Measurements from ENCODE around the gene DDX1. TPM values are rescaled to one million over a fixed set of nuclear protein-coding genes. Genes with fewer than 3 reads are reported as not detected.

Gene DDX1
- total RNA-seq, 1 donor from 2014 or later, result 81.3 TPM

DNA sequence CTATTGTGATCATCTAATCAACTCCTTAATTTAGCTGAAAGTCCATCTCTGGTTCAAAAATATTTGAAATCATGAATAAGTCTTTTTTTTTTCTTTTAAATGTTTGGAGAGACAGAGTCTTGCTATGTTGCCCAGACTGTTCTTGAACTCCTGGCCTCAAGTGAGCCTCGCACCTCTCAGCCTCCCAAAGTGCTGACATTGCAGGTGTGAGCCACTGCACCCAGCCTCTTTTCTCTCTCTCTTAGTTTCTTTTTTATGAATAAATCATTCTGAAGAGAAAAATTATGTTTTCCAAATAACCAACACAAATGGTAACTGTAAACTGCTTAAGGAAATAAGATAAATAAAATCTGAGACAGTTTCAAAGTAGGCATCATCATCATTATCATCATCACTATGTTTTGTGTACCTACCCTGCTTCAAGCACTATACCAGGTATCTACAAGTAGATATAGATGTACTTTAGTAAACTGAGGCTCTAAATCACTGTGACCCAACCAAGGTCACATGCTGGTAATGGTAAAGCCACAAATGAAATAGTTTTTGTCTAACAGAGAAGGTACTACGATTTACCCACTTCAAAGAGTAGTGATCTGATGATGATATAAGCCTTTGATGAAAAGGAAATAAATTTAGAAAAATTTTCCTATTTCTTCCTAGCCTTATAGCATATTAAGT is 25.5 kb upstream of the DDX1 start:
- DNase-seq (ENCODE audit: low read depth) (no peak), FAIRE-seq (no peak)
- Histone ChIP-seq H3K4me3 (ENCODE audit: low read depth, low read length) (no peak overlapping the region), H3K27me3 (ENCODE audit: control insufficient read depth, insufficient read depth, low read length) (no peaks in the 10 kb centered on the region), H3K36me3 (ENCODE audit: control insufficient read depth, insufficient read depth, low read length) (no peaks in the 10 kb centered on the region)
- TF ChIP-seq, protein P1, sequence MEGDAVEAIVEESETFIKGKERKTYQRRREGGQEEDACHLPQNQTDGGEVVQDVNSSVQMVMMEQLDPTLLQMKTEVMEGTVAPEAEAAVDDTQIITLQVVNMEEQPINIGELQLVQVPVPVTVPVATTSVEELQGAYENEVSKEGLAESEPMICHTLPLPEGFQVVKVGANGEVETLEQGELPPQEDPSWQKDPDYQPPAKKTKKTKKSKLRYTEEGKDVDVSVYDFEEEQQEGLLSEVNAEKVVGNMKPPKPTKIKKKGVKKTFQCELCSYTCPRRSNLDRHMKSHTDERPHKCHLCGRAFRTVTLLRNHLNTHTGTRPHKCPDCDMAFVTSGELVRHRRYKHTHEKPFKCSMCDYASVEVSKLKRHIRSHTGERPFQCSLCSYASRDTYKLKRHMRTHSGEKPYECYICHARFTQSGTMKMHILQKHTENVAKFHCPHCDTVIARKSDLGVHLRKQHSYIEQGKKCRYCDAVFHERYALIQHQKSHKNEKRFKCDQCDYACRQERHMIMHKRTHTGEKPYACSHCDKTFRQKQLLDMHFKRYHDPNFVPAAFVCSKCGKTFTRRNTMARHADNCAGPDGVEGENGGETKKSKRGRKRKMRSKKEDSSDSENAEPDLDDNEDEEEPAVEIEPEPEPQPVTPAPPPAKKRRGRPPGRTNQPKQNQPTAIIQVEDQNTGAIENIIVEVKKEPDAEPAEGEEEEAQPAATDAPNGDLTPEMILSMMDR (IDR thresholded peaks at IDR 0.05; ENCODE audit: insufficient read depth, low read length, severe bottlenecking), result no peak

DNA sequence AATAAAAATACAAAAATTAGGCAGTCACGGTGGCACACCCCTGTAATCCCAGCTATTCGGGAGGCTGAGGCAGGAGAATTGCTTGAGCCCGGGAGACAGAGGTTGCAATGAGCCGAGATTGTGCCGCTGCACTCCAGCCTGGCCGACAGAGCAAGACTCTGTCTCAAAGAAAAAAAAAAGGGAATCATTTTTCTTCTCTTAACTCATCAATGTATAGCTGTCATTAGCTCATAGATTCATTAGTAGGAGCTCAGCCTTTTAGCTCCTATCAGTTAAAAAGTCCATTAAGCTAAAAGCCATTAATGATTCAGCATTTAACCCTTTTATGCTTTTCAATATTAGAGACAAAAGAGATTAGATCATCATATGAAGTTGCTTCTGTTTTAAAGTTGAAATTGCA is 24.8 kb upstream of the DDX1 start:
- TF ChIP-seq, protein P1 (IDR thresholded peaks at IDR 0.05; ENCODE audit: insufficient read depth, low read length, severe bottlenecking), result no peak
- H3K36me3 ChIP-seq (ENCODE audit: control insufficient read depth, insufficient read depth, low read length), result no peaks in the 10 kb centered on the region
- no peak overlapping the region for H3K4me3 ChIP-seq (ENCODE audit: low read depth, low read length)
- no peak for DNase-seq (ENCODE audit: low read depth)
- no peak for FAIRE-seq
- no peaks in the 10 kb centered on the region for H3K27me3 ChIP-seq (ENCODE audit: control insufficient read depth, insufficient read depth, low read length)

DNA sequence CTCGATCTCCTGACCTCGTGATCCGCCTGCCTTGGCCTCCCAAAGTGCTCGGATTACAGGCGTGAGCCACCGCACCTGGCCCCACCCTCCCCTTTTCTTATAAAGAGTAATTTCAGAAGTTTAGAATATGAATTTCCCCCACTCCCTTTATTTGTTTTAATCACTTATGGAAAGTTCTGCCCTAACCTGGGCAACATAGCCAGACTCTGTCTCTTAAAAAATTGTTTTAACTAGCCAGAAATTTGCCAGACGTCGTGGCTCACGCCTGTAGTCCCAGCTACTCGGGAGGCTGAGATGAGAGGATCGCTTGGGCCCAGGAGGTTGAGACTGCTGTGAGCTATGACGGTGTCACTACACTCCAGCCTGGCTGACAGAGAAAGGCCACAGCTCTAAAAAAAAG is 22.8 kb upstream of the DDX1 start:
- H3K36me3 ChIP-seq (ENCODE audit: control insufficient read depth, insufficient read depth, low read length), result no peaks in the 10 kb centered on the region
- no peaks in the 10 kb centered on the region for H3K27me3 ChIP-seq (ENCODE audit: control insufficient read depth, insufficient read depth, low read length)
- no peak overlapping the region for H3K4me3 ChIP-seq (ENCODE audit: low read depth, low read length)
- TF ChIP-seq, protein P1 (IDR thresholded peaks at IDR 0.05; ENCODE audit: insufficient read depth, low read length, severe bottlenecking), result no peak
- no peak for FAIRE-seq
- no peak for DNase-seq (ENCODE audit: low read depth)

DNA sequence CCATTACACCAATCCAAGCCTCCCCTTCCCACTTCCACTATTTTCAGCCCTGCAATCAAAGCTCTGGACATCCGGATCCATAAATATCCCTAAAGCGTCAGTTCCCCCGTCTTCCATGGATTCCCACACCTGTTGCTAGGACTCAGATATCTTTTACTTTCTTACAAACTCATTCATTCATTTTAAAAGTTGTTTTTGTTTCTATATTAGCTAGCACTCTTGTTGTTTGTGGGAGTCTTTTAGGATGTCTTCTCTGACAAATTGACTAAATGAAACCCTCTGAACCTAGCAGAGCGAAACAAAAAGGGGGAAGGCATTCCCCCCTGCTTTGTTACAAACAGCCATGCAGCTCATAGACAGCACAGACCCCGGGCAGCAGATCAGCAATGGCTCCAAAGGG is 21.6 kb upstream of the DDX1 start:
- Histone ChIP-seq H3K36me3 (ENCODE audit: control insufficient read depth, insufficient read depth, low read length) (no peaks in the 10 kb centered on the region), H3K4me3 (ENCODE audit: low read depth, low read length) (no peak overlapping the region), H3K27me3 (ENCODE audit: control insufficient read depth, insufficient read depth, low read length) (no peaks in the 10 kb centered on the region)
- DNase-seq (ENCODE audit: low read depth) (no peak), FAIRE-seq (no peak)
- TF ChIP-seq, protein P1 (IDR thresholded peaks at IDR 0.05; ENCODE audit: insufficient read depth, low read length, severe bottlenecking), result no peak

DNA sequence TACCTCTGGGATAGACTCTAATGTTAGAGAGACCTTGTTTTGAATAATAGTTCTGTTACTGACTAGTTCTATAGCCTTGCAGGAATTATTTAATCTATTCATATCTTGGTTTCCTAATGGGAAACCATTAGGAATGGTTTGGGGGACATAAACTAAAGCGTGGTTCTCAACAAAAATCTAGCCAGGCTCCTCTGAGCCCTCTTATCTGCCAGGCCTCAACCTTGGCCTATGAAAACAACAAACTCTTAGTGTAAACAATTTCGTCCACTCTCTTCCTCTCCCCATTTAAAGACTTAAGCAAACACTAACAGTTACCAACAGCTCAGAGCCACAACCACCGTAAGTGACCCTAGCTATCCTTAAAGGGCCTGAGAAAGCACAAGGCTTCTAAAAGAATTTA is 19.9 kb upstream of the DDX1 start:
- Histone ChIP-seq H3K4me3 (ENCODE audit: low read depth, low read length) (no peak overlapping the region), H3K36me3 (ENCODE audit: control insufficient read depth, insufficient read depth, low read length) (no peaks in the 10 kb centered on the region), H3K27me3 (ENCODE audit: control insufficient read depth, insufficient read depth, low read length) (no peaks in the 10 kb centered on the region)
- TF ChIP-seq, protein P1 (IDR thresholded peaks at IDR 0.05; ENCODE audit: insufficient read depth, low read length, severe bottlenecking), result no peak
- no peak for FAIRE-seq
- no peak for DNase-seq (ENCODE audit: low read depth)
